Measurements from ENCODE around the gene TUBAL3. TPM values are rescaled to one million over a fixed set of nuclear protein-coding genes. Genes with fewer than 3 reads are reported as not detected.

The TUBAL3 gene
- total and polyA plus RNA-seq, 2 donors (not counting 3 experiments of a cell fraction or from before 2014, with no cell fraction given) = not detected

DNA sequence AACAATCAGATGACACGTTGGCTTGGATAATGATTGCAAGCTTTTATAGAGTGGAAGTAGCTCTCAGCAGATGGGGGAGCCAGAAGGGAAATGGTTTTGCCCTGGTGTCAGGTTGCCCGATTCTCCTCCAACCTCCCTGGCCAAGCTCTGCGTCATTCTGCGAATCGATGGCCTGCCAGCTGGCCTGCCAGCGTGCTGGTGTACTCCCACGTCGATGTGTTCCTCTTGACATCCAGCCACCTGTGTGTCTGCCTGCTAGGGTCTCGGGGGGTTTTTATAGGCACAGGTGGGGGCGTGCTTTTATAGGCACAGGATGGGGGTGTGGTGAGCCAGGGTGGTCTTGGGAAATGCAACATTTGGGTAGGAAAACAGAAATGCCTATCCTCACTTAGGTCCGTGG lies 12.4 kb upstream of the TUBAL3 start:
- no peak overlapping the region for H2AFZ ChIP-seq (ENCODE audit: low read depth, low read length)
- H3K9me3 ChIP-seq (replicated peaks; ENCODE audit: control insufficient read depth, insufficient read depth, low read length) = no peaks in the 10 kb centered on the region
- no peak for DNase-seq (ENCODE audit: low read depth, low spot score)
- intact Hi-C loops (cut with micrococcal nuclease) = no loop called here
- H3K4me1 ChIP-seq (ENCODE audit: control insufficient read depth, extremely low read depth, insufficient read depth, low read length) = peaks cover 10% of the 10 kb centered on the region
- CTCF ChIA-PET = no interaction called here
- TF ChIP-seq MYC (IDR thresholded peaks at IDR 0.05; ENCODE audit: low read depth, low read length) (no peak), JUN (IDR thresholded peaks at IDR 0.05; ENCODE audit: borderline replicate concordance, insufficient read depth, insufficient read length, low read depth) (no peak), POLR2AphosphoS5 (IDR thresholded peaks at IDR 0.05; ENCODE audit: insufficient read depth, low read depth, low read length) (no peak), POLR2A (IDR thresholded peaks at IDR 0.05; ENCODE audit: low read depth, low read length) (no peak), FOS (IDR thresholded peaks at IDR 0.05; ENCODE audit: borderline replicate concordance, insufficient read depth, low read length) (no peak), MAX (IDR thresholded peaks at IDR 0.05; ENCODE audit: insufficient read depth, insufficient read length) (no peak), GATA2 (IDR thresholded peaks at IDR 0.05; ENCODE audit: insufficient read depth, insufficient read length, low read depth, low read length) (no peak), EZH2 (IDR thresholded peaks at IDR 0.05; ENCODE audit: borderline replicate concordance, low read depth, low read length, severe bottlenecking) (no peak)
- TF ChIP-seq, protein P1, sequence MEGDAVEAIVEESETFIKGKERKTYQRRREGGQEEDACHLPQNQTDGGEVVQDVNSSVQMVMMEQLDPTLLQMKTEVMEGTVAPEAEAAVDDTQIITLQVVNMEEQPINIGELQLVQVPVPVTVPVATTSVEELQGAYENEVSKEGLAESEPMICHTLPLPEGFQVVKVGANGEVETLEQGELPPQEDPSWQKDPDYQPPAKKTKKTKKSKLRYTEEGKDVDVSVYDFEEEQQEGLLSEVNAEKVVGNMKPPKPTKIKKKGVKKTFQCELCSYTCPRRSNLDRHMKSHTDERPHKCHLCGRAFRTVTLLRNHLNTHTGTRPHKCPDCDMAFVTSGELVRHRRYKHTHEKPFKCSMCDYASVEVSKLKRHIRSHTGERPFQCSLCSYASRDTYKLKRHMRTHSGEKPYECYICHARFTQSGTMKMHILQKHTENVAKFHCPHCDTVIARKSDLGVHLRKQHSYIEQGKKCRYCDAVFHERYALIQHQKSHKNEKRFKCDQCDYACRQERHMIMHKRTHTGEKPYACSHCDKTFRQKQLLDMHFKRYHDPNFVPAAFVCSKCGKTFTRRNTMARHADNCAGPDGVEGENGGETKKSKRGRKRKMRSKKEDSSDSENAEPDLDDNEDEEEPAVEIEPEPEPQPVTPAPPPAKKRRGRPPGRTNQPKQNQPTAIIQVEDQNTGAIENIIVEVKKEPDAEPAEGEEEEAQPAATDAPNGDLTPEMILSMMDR (IDR thresholded peaks at IDR 0.05; ENCODE audit: extremely low read depth in 1 of 2, insufficient read depth in 1 of 2, low read depth in 1 of 2, low read length in 2 of 2) = no peak
- no peak overlapping the region for H3K4me3 ChIP-seq (replicated peaks in 1 of 3; ENCODE audit: insufficient read depth in 1 of 3, low read depth in 1 of 3, low read length in 3 of 3)
- peaks cover 2% of the 10 kb centered on the region for H4K20me1 ChIP-seq (replicated peaks; ENCODE audit: control insufficient read depth, extremely low read depth, insufficient read depth, low read length)
- H3K79me2 ChIP-seq (ENCODE audit: control insufficient read depth, insufficient read depth, low read length) = peaks cover 93% of the 10 kb centered on the region
- no peak overlapping the region for H3K9ac ChIP-seq (replicated peaks; ENCODE audit: extremely low read depth, insufficient read depth, low read length)
- no peak overlapping the region for H3K27ac ChIP-seq (ENCODE audit: insufficient read depth, low read depth, low read length)
- no peaks in the 10 kb centered on the region for H3K36me3 ChIP-seq (ENCODE audit: control insufficient read depth in 2 of 2, extremely low read depth in 1 of 2, insufficient read depth in 2 of 2, low read length in 2 of 2)
- POLR2A ChIA-PET = no interaction called here
- BruUV-seq (replicated peaks) = no TSS peak
- no peak for FAIRE-seq
- no peak overlapping the region for H3K4me2 ChIP-seq (ENCODE audit: insufficient read depth, low read length)
- no peaks in the 10 kb centered on the region for H3K27me3 ChIP-seq (ENCODE audit: control insufficient read depth in 2 of 2, insufficient read depth in 2 of 2, low read length in 2 of 2)
- dilution Hi-C loops (cut with MboI; ENCODE audit: extremely low pct_ligation_motif_present, low sequenced_read_pairs) = no loop called here
- no peaks in the 10 kb centered on the region for H3K9me1 ChIP-seq (replicated peaks; ENCODE audit: control insufficient read depth, extremely low read depth, insufficient read depth, low read length)

Data from endothelial cell of umbilical vein (primary cell).